HEK293 (cell line): ENCODE measurements around the gene CUL9.

Experiments used
- GLIS2 ChIP-seq: fragments of 450-650 bp; formaldehyde crosslinking; IDR thresholded peaks from 2 replicates; pipeline ENCODE4 v1.5.1; 2016; ENCODE audit warnings: missing biosample characterization, missing genetic modification characterization
- HOXC10 ChIP-seq: sonication (generic); formaldehyde crosslinking; IDR thresholded peaks from 2 replicates; pipeline ENCODE4 v1.8.1; 2023; ENCODE audit warnings: mild to moderate bottlenecking, missing genetic modification reagents
- IKZF3 ChIP-seq: fragments of 450-650 bp; IDR thresholded peaks from 2 replicates; pipeline ENCODE4 v1.5.0; 2018; ENCODE audit warnings: missing biosample characterization, mild to moderate bottlenecking, missing genetic modification characterization, moderate library complexity
- KLF8 ChIP-seq: fragments of 450-650 bp; formaldehyde crosslinking; IDR thresholded peaks from 2 replicates; pipeline ENCODE4 v1.5.1; 2016; ENCODE audit warnings: missing biosample characterization, missing genetic modification characterization
- OSR2 ChIP-seq: fragments of 450-650 bp; formaldehyde crosslinking; IDR thresholded peaks from 2 replicates; pipeline ENCODE4 v1.5.1; 2016; ENCODE audit warnings: missing biosample characterization, missing genetic modification characterization
- OVOL3 ChIP-seq: fragments of 450-650 bp; formaldehyde crosslinking; IDR thresholded peaks from 2 replicates; pipeline ENCODE4 v1.5.1; 2016; ENCODE audit warnings: missing biosample characterization, missing genetic modification characterization
- PRDM1 ChIP-seq: fragments of 450-650 bp; formaldehyde crosslinking; IDR thresholded peaks from 2 replicates; pipeline ENCODE4; 2016; ENCODE audit warnings: missing biosample characterization, missing genetic modification characterization
- PRDM6 ChIP-seq: fragments of 450-650 bp; formaldehyde crosslinking; IDR thresholded peaks from 2 replicates; pipeline ENCODE4 v1.5.1; 2017; ENCODE audit warnings: missing biosample characterization, missing genetic modification characterization
- SP7 ChIP-seq: fragments of 450-650 bp; formaldehyde crosslinking; IDR thresholded peaks from 2 replicates; pipeline ENCODE4 v1.5.1; 2016; ENCODE audit warnings: missing biosample characterization, missing genetic modification characterization
- WT1 ChIP-seq: fragments of 450-650 bp; formaldehyde crosslinking; IDR thresholded peaks from 2 replicates; pipeline ENCODE4 v1.5.1; 2016; ENCODE audit warnings: missing biosample characterization, missing genetic modification characterization
- YY1 ChIP-seq: fragments of 450-650 bp; formaldehyde crosslinking; IDR thresholded peaks from 2 replicates; pipeline ENCODE4 v1.5.1; 2018; ENCODE audit warnings: missing biosample characterization, missing genetic modification characterization
- ZBTB11 ChIP-seq: fragments of 450-650 bp; formaldehyde crosslinking; conservative IDR thresholded peaks from 2 replicates; pipeline ENCODE4 v1.5.1; 2016; ENCODE audit warnings: low read depth, missing biosample characterization, missing genetic modification characterization
- ZBTB17 ChIP-seq: fragments of 450-650 bp; formaldehyde crosslinking; IDR thresholded peaks from 2 replicates; pipeline ENCODE4 v1.5.1; 2016; ENCODE audit warnings: missing biosample characterization, missing genetic modification characterization
- ZBTB20 ChIP-seq: fragments of 450-650 bp; formaldehyde crosslinking; IDR thresholded peaks from 2 replicates; pipeline ENCODE4 v1.5.1; 2016; ENCODE audit warnings: missing biosample characterization, missing genetic modification characterization
- ZNF112 ChIP-seq: fragments of 450-650 bp; formaldehyde crosslinking; IDR thresholded peaks from 2 replicates; pipeline ENCODE4 v1.5.0; 2017; ENCODE audit warnings: missing biosample characterization, missing genetic modification characterization
- ZNF114 ChIP-seq: fragments of 450-650 bp; formaldehyde crosslinking; IDR thresholded peaks from 2 replicates; pipeline ENCODE4 v1.5.0; 2017; ENCODE audit warnings: missing biosample characterization, missing genetic modification characterization
- ZNF146 ChIP-seq: fragments of 450-650 bp; formaldehyde crosslinking; IDR thresholded peaks from 2 replicates; pipeline ENCODE4 v1.5.1; 2016; ENCODE audit warnings: missing biosample characterization, missing genetic modification characterization
- ZNF16 ChIP-seq: fragments of 450-650 bp; formaldehyde crosslinking; IDR thresholded peaks from 2 replicates; pipeline ENCODE4 v1.5.1; 2016; ENCODE audit warnings: low read depth, missing biosample characterization, missing genetic modification characterization
- ZNF175 ChIP-seq: fragments of 450-650 bp; formaldehyde crosslinking; IDR thresholded peaks from 2 replicates; pipeline ENCODE4 v1.5.1; 2016; ENCODE audit warnings: missing biosample characterization, missing genetic modification characterization
- ZNF211 ChIP-seq: fragments of 450-650 bp; formaldehyde crosslinking; IDR thresholded peaks from 2 replicates; pipeline ENCODE4 v1.5.1; 2016; ENCODE audit warnings: low read depth, missing biosample characterization, missing genetic modification characterization
- ZNF223 ChIP-seq: fragments of 450-650 bp; formaldehyde crosslinking; IDR thresholded peaks from 2 replicates; pipeline ENCODE4 v1.5.1; 2016; ENCODE audit warnings: missing biosample characterization, missing genetic modification characterization
- ZNF292 ChIP-seq: fragments of 450-650 bp; formaldehyde crosslinking; IDR thresholded peaks from 2 replicates; pipeline ENCODE4 v1.5.1; 2016; ENCODE audit warnings: low read depth, missing biosample characterization, missing genetic modification characterization, borderline replicate concordance
- ZNF311 ChIP-seq: fragments of 450-650 bp; formaldehyde crosslinking; IDR thresholded peaks from 2 replicates; pipeline ENCODE4 v1.5.1; 2017; ENCODE audit warnings: missing biosample characterization, missing genetic modification characterization, borderline replicate concordance
- ZNF341 ChIP-seq: fragments of 450-650 bp; formaldehyde crosslinking; IDR thresholded peaks from 2 replicates; pipeline ENCODE4; 2016; ENCODE audit warnings: low read depth, missing biosample characterization, missing genetic modification characterization
- ZNF354C ChIP-seq: fragments of 450-650 bp; formaldehyde crosslinking; IDR thresholded peaks from 2 replicates; pipeline ENCODE4 v1.5.1; 2016; ENCODE audit warnings: missing biosample characterization, missing genetic modification characterization, low read depth, borderline replicate concordance
- ZNF394 ChIP-seq: fragments of 450-650 bp; formaldehyde crosslinking; IDR thresholded peaks from 2 replicates; pipeline ENCODE4 v1.5.1; 2016; ENCODE audit warnings: missing biosample characterization, missing genetic modification characterization, mild to moderate bottlenecking, moderate library complexity, borderline replicate concordance
- ZNF548 ChIP-seq: fragments of 450-650 bp; formaldehyde crosslinking; IDR thresholded peaks from 2 replicates; pipeline ENCODE4 v1.5.1; 2016; ENCODE audit warnings: missing biosample characterization, missing genetic modification characterization
- ZNF549 ChIP-seq: fragments of 450-650 bp; IDR thresholded peaks from 2 replicates; pipeline ENCODE4 v1.5.1; 2018; ENCODE audit warnings: missing biosample characterization, missing genetic modification characterization, mild to moderate bottlenecking, inconsistent platforms, moderate library complexity
- ZNF561 ChIP-seq: fragments of 450-650 bp; IDR thresholded peaks from 2 replicates; pipeline ENCODE4 v1.5.1; 2018; ENCODE audit warnings: missing biosample characterization, missing genetic modification characterization, borderline replicate concordance
- ZNF600 ChIP-seq: fragments of 450-650 bp; formaldehyde crosslinking; IDR thresholded peaks from 2 replicates; pipeline ENCODE4 v1.5.1; 2016; ENCODE audit warnings: missing biosample characterization, missing genetic modification characterization
- ZNF626 ChIP-seq: fragments of 450-650 bp; sonication (Bioruptor Pico); formaldehyde crosslinking; IDR thresholded peaks from 2 replicates; pipeline ENCODE4 v1.5.1; 2018; ENCODE audit warnings: missing biosample characterization, missing genetic modification characterization, inconsistent platforms
- ZNF670 ChIP-seq: fragments of 450-650 bp; formaldehyde crosslinking; IDR thresholded peaks from 2 replicates; pipeline ENCODE4 v1.5.1; 2016; ENCODE audit warnings: missing biosample characterization, missing genetic modification characterization, low read depth
- ZNF701 ChIP-seq: fragments of 450-650 bp; formaldehyde crosslinking; IDR thresholded peaks from 2 replicates; pipeline ENCODE4 v1.5.1; 2016; ENCODE audit warnings: missing biosample characterization, missing genetic modification characterization
- ZNF704 ChIP-seq: fragments of 450-650 bp; formaldehyde crosslinking; IDR thresholded peaks from 2 replicates; pipeline ENCODE4 v1.5.1; 2016; ENCODE audit warnings: missing biosample characterization, missing genetic modification characterization
- ZNF777 ChIP-seq: fragments of 450-650 bp; formaldehyde crosslinking; IDR thresholded peaks from 2 replicates; pipeline ENCODE4 v1.5.1; 2017; ENCODE audit warnings: missing biosample characterization, missing genetic modification characterization, borderline replicate concordance
- ZSCAN16 ChIP-seq: fragments of 450-650 bp; formaldehyde crosslinking; IDR thresholded peaks from 2 replicates; pipeline ENCODE4 v1.5.1; 2016; ENCODE audit warnings: missing biosample characterization, missing genetic modification characterization
- ZXDB ChIP-seq: fragments of 450-650 bp; formaldehyde crosslinking; IDR thresholded peaks from 2 replicates; pipeline ENCODE4 v1.5.1; 2016; ENCODE audit warnings: missing biosample characterization, missing genetic modification characterization

CUL9 gene

GRCh38 chr6:43170417-43170930 lies 11.5 kb upstream of the CUL9 start (continued):
- no peak for TF ChIP-seq ZNF292 (tag by site-specific recombination)
- no peak for TF ChIP-seq ZNF175 (tag by site-specific recombination)
- TF ChIP-seq PRDM6 (tag by site-specific recombination): no peak
- peak; percentile 96 for TF ChIP-seq ZBTB17
- peak; percentile 63; the same call in 1 of the 2 replicates for TF ChIP-seq GLIS2 (tag by site-specific recombination)
- no peak for TF ChIP-seq KLF8
- no peak for TF ChIP-seq ZNF548 (tag by site-specific recombination)
- TF ChIP-seq PRDM1 (tag by site-specific recombination): peak; percentile 92
- peak; percentile 63 for TF ChIP-seq SP7
- TF ChIP-seq ZNF223: no peak
- no peak for TF ChIP-seq ZNF114 (tag by site-specific recombination)
- no peak for TF ChIP-seq ZNF777 (tag by site-specific recombination)
- TF ChIP-seq ZNF394 (tag by site-specific recombination): 0 out of 2 replicates have a peak, but pooled peaks have one; percentile 23
- no peak for TF ChIP-seq OSR2 (tag by site-specific recombination)
- peak; percentile 77 for TF ChIP-seq ZNF341 (tag by site-specific recombination)
- no peak for TF ChIP-seq ZNF16 (tag by site-specific recombination)
- TF ChIP-seq YY1 (tag by site-specific recombination): no peak
- TF ChIP-seq ZNF701 (tag by site-specific recombination): no peak
- peak; percentile 47 for TF ChIP-seq ZBTB20 (tag by site-specific recombination)
- no peak for TF ChIP-seq ZNF704 (tag by site-specific recombination)
- 0 out of 2 replicates have a peak, but pooled peaks have one; percentile 21 for TF ChIP-seq ZBTB11 (tag by site-specific recombination)
- TF ChIP-seq ZNF626 (tag by site-specific recombination): no peak
- TF ChIP-seq ZNF670 (tag by site-specific recombination): no peak
- 0 out of 2 replicates have a peak, but pooled peaks have one; percentile 45 for TF ChIP-seq ZXDB
- no peak for TF ChIP-seq ZSCAN16 (tag by site-specific recombination)
- TF ChIP-seq IKZF3 (tag by site-specific recombination): peak; percentile 95
- TF ChIP-seq OVOL3 (tag by site-specific recombination): no peak
- TF ChIP-seq ZNF146 (tag by site-specific recombination): no peak
- no peak for TF ChIP-seq ZNF311
- no peak for TF ChIP-seq ZNF211 (tag by site-specific recombination)
- no peak for TF ChIP-seq HOXC10 (CRISPR knock-in tag)
- peak; percentile 32; the same call in 1 of the 2 replicates for TF ChIP-seq WT1 (tag by site-specific recombination)
- TF ChIP-seq ZNF354C (tag by site-specific recombination): no peak
- no peak for TF ChIP-seq ZNF549
- no peak for TF ChIP-seq ZNF112 (tag by site-specific recombination)
- no peak for TF ChIP-seq ZNF561 (tag by site-specific recombination)
- TF ChIP-seq ZNF600: no peak
